ENCODE results near the gene SH3PXD2A.
A peak's percentile ranks its signal among the peaks of the same experiment; 100 is the strongest.

SH3PXD2A gene

DNA sequence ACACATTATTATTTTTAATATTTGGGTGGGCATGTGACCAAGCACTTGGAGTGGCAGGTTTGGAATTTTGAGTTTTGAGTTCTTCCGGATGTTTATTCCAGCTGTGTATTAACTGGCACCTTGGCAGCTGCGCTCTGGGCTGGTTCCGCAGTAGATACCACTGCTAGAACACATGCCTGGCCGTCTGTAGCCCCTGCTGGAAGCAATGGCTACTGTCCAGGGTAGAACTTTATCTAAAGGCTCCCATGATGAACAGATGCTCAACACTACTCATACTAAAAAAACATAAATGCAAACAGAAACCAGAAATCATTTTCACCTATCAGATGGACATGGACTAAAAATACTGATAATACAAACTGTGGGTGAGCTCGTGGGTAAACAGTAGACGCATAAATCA lies 19.4 kb upstream of the SH3PXD2A start:
- no peak for DNase-seq

DNA sequence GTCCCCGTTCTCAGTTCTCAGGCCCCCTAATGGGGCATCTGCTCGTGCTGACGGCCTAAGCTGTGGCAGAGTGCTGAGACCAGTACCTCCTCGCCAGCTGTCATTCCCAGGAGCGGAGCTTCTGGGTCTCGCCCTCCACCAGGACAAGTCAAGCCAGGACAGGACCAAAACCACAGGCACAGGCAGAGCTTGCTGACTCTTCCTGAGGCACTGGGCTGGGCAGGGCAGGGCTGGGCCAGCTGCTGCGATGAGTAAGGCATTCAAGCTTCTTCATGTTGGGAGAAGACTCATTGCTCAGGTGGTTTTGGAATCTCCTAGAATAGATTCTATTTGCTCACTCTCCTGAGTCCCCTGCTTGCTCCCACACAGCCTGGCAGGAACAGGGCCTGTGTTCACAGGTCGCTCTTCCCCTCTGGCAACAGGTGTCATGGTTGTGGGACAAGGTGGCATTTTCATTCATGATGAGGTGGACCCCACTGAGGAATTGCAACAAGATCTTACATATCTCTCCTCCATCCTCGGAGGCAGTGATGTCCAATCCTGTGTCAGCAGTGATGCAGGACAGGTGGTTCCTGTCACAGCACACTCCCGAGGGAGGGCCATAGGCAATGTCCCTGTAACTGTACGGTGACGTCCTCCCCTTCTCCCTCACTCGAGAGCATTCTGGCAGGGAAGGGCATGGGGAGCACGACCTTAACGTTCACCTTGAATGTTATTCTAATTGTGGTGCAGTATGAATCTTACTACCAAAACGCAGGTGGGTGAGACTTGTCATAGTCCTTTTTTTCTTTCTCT lies 17.0 kb upstream of the SH3PXD2A start:
- DNase-seq: no peak

DNA sequence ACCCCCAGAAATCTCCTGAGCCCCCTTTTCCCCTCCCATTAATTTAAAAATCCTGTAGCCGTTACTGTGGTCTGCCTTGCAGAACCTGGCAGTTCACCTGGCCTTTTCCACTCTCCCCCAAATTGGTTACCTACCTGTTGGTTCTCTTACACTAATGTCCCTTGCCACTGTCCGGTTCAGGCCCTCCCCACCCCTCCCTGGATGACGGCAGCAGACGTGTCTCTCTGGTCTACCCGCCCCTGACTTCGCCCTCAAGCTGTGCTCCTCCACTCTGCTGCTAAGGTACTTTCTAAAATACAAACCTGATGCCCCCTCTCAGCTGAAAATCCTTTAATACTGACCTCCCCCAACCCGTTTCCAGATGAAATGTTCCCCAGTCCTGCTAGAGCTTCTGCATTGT lies 15.6 kb upstream of the SH3PXD2A start:
- no peak for DNase-seq

DNA sequence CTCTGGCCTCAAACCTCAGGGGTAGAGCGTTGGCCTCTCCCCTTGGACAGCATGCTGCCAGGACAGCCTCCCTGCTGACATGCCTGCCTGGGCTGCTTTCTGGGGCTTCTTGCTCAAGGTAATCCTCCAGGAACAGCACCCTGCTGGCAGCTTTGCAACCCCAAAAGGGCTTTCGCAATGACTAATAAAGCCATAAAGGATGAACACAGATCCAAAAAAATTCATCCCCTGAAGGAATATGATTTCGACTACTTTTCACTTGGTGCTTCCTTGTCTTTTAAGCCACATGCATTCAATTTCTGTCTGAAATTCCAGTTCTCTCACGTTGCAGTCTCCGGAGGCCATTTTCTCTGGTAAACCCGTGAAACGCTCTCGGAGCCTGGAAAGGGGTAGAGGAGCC lies 15.1 kb upstream of the SH3PXD2A start:
- no peak for DNase-seq

DNA sequence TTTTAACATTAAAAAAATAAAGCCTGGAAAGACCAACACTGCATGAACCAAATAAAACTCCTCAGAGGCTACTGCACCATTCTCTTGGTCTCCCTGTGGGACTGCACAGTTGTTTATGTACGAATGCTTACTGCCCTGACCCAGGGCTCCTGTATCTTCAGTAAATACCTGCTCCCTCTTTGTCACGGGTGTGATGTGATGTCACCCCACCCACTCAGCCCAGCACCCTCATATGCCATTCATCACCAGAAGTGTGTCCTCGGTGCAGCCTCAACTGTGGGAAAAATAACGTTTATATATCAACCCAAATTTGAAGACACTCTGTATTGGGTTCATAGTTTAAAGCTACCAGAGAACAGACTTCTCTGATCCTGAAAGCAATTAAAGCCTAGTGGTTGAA lies 14.0 kb upstream of the SH3PXD2A start:
- no peak for DNase-seq

DNA sequence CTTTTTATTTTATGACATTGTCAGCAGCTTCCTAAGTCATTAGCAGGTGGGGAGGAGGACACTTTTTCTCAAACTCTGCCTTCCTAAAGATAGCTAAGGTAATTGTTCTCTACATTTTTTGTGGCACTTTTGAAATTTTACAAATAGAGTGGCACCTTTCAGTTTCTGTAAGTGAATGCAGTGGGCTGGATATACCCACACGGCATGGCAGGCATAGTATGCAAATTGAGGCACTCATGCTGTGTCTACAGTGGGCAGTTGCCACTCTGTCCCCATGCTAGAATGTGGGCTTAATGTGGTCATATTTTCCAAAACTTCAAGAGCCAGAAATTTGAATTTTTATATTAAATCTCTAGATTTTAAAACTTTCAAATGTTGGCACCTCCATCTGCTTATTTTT lies 12.8 kb upstream of the SH3PXD2A start:
- DNase-seq: no peak

DNA sequence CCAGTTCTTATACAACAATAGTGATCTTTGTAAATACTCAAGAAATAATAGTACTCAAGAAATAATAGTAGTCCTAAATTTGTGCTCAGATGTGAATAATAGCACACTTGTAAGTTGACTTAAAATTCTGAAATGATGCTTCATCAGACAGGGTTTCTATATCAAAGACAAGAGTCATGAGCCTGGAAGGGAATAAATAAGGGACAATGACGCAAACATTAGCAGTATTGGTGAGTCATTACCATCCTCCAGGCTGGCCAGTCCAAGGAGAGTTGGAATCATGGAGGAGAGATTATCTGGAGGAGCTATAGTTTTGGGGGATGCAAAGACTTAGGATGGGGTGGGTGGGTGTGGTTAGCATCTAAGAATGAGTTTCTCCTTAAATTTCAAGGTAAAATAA lies 6.1 kb upstream of the SH3PXD2A start:
- DNase-seq: no peak

DNA sequence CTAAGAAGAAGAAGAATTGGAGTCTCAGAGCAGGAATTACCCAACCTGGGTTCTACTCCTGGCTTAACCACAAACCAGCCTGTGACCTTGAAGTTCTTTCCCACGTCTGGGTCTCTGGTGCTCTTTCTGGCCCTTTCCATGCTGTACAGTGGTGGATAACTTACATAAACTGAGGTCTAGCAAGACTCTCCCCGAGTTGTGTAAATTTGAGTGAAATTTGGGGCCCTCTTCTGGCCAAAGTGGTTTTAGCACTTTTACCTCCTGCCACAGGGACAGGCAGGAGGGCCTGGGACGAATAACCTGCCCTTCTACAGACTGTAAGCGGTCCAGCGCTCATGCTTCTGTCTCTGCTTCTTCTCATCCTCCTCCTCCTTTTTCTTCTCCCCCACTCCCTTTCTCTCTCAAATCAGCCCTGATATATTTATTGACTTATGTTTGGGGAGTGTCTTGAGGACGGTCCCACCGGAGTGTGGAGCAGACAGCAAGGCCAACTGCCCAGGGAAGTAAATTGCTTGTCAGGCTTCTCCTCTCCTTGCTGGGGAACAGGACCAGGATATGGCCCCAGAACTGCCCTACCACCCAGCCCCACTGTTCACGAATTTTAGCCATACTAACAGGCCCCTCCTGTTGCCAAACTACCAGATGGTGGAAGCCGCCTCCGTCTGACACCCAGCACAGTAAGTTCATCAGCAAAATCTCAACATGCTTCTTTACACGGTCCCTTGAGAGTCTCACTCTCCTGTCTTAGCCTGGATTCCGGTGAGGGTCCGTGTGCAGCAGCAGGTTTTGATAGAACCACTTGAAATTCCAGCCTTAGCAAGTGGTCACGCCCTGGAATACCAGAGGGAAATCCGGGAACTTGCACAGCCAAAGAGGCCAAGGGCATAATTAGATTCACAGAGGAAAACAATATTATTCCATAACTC lies 4.0 kb upstream of the SH3PXD2A start:
- DNase-seq: peak; percentile 81

DNA sequence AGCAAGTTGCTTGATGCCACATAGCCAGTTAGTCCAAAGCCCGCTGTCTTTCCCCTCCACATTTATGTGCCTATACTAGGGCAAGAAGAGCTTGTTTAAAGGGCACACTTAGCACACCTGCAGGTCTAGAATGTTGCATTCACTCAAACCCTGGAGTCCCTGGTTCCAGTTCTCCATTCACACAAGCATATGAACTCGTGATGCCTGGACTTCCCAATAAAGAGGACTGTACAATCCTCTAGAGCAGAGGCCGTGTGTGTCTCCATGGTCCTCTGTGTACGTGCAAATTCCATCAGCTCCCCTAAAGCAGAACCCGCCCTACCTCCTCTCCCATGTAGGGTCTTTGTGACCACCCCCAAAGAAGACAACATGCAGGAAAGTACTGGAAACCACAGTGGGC lies 3.0 kb upstream of the SH3PXD2A start:
- no peak for DNase-seq

DNA sequence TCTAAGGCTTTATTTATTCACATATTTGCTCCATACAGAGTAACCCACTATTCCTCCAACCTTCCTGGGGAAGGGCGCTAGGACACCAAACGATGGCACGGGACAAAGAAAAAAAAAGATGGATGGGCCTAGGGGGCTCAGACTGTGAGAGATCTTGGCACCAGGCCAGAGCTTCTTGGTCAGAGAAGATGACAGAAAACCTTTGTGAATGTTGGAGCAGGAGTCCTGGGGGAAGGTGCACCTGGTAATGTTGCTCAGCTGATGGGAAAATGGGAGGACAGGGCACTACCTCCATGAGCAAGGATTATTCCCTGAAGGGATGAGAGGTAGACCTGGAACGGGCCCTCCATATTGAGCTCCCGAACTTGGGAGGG lies 1.4 kb upstream of the SH3PXD2A start:
- no peak for DNase-seq

DNA sequence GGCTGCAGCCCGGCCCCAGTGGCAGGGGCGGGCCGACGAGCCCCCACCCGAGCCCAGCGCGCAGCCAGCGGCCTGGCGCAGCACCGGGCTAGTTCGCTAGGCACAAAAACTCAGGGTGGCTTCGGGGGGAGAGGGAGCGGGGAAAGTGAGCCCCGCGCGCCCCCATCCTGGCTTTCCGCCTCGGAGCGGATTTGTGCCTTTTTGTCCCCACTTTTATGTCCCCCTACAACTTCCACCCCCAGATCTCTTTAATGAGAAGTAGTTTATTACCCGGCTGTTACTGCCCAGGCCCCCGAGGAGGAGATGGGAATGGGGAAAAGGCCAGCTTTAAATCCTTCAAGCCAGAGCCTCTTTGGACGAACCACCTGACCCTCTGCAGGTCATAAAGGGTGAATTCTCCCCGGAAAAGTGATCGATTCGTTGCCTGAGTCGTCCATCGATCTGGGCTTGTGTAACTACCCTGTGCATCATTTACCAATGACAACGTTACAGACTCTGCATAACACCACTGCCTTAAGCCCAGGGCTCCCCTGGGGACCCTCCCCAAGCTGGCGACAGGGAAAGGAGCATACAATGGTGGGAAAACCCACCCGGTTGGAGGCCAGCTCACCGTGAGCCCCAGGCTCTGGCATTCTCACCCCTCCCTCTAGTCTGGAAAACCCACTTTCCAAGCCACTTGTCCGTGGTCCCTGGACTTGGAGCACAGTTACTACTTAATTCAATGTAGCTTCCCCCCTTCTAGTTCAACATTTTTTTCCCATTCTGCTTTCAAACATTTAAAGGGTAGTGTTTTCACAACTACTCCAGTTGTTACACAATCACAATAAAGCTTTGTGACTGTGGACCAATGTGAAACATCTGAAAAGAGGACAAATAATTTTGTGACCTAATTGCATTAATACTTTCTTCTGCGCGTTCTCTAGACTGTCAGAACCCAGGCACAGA lies 748 bp upstream of the SH3PXD2A start:
- DNase-seq: no peak

DNA sequence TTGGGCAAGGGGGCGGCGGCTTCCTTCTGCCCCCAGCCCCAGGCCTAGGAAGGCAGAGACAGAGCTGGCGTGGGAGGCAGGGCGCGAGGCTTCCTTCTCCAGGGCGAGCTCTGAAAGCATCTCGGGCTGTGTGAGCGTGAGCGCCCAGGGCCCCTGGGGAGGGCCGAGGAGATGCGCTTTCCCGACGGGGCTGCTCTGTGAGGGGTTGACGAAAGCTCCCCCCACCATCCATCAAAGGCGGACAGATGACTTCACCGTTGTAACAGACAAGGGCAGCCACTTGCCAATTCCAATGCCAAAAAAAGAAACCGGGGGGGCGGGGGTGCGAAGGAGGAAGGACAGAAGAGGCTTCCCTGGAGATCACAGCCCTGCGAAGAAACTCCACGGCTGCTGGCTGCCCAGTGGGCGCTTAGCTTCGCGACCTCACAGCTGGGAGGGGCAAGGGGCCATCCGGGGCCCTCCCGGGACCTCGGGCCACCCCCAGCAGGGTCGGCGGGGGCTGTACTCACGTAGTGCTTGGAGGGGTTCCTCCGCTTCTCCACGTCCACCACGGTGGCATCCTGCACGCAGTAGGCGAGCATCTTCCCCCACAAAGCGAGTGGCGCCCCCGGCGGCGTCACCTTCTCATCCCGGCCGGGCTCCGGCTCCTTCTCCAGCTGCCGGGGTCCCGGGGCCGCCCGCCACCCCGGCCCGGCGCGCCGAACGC lies 537 bp downstream of the SH3PXD2A start:
- no peak for DNase-seq

DNA sequence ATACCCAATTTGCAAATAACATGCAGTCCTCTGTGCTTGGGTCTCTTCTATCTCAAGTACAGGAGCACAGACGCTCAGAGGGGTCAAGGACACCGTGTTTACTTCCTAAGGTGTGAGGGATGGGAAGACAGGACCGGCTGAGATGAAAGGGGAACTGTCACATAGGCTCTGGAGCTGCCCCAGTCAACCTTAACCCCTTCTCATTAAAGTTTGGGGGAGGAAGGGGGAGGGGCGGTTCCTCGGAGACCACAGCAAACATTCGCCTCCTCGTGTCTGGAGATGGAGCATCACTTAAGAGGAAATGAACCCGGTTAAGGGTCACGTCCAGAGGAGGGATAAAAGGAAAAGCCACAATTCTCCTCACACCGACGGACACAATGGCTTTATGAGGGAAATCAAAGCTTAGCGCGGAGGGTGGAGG lies 1.1 kb downstream of the SH3PXD2A start:
- DNase-seq: no peak

DNA sequence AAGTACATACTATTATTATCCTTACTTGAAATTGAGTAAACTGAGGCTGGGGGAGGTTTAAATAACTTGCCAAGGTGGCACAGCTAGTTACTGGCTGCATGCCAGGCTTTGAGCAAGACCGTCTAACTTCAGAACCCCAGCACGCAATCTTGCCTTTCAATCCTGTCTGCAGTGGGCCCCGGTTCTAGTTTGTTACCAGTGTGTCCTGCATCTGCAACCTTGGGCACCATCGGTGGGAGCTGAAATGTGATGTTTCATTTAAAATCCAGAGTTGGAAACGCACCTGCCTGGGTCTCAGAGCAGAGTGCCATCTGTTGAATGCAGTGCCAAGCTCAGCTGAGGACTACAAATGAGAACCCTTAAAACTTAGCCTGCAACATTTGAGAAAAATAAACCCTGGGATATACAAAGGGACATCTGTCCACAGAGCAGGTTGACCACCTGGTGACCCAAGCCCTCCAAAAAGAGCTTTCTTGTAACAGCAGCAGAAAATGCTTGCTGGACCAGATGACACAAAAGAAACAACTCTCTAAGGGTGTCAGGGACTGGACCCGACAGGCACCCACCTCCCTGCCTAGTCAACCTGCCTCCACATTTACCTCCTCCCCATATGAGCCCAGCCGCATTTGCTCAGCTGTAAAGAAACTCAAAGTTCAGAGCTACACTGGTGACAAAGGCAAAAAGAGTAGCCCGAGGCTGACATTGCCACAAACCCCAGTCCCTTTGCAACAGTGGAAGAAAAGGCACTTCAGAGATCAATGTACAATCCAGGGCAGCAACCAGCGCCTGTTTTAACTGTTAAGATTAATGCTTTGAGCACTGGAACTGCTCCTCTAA lies 1.7 kb downstream of the SH3PXD2A start:
- no peak for DNase-seq

DNA sequence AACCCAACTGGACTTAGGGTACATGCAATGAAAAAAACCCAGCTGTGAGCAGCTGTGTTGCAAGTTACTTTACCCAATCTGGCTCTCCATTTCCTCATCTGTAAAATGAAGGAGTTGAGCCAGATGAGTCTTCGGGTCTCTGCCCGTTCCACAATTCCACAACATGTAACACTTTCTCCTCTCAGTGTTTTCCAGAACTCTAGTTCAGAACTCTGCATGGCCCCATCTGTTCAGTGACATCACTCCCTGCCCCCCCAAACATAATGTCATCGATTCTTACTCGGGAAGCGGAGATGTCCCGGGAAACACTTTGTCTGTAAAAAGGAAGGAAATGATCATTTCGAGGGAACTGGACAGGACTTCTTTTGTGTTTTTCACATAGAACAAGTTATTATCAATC lies 2.5 kb downstream of the SH3PXD2A start:
- no peak for DNase-seq

DNA sequence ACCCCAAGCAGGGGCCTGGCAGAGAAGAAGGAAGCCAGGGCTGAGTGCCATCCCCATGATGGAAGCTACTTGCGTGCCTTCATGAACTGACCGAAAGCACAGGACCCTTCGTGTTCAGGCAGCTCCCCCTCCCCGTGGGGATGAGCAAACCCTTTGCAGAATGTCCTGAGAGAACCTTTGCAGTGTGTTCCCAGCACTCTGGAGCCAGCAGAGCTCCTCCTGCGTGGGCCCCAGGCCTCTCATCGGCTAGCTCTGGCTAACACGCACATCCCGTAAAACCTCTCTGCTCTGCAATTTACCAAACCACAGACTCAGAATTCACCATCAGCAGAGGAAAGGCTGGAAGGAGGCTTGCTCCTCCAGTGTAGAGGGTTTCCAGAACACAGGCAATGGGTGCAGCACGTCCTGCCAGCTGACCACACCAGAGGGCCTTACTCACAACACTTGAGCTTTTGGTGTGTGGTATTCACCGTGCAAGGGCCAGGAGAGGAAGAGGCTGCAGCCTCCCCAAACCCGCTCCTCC lies 3.1 kb downstream of the SH3PXD2A start:
- DNase-seq: no peak

DNA sequence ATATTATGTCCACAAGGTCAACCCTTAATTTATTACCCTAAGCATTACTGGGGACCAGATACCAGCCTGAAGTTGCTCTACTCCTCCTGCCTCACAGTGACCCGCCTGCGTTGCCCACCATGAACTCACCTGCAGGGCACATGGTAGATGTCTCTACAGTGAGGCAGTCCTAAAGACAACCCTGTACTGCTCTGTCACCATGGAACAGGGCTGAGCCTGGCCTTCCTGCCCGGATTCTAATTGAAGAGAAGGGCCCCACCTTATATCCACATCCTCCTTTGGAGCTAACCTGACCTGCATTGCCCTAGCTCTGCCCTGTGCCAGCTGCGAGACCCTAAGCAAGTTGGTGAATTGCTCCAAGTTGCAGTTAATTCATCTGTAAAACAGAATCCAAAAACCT lies 4.1 kb downstream of the SH3PXD2A start:
- no peak for DNase-seq

DNA sequence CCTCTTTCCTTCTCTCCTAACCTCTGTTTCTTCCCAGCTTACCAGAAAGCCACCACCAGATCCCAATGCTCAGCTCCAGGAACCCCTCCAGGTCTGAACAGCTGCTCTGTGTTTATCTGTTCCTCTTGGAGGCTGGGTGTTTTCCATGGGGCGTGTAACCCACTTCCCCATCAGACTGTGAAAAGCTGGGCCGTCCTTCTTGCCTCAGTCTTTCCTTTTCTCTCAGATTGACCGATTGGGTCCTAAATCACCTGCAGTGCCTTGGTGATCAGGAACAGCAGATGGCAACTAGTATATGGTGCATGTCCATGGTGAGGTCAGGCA lies 4.8 kb downstream of the SH3PXD2A start:
- DNase-seq: no peak

DNA sequence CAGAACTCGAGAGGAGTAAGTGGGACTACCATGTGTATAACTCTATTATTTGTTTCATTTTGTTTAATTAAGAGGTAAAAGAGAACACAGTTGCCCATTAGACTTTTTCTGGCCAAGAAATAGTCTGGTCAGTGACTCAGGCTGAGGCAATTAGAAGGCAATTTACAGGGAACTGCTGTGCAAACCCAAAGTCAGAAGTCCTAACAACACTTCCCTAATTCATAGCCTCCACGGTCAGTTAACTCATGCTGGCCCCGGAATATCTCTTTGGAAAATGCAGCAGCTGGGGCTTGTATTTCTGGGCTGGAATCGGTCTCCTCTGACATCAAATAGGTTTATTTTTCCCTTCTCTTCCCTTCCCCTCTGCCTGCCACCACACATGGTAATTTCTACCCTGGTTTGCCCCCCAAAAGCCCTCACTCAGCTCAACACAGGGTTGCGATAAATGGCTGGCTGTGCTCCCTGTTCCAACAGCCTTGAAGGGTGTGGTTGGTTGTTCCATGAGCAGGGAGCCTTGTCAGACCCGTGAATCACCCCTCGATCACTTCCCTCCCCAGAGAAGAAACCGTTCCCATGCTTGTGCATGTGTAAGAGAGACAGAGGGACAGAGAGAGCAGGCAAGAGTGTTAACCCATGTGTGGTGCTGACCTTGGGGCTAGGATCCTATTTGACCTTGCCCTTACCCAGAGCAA lies 5.3 kb downstream of the SH3PXD2A start:
- peak; percentile 56 for DNase-seq

DNA sequence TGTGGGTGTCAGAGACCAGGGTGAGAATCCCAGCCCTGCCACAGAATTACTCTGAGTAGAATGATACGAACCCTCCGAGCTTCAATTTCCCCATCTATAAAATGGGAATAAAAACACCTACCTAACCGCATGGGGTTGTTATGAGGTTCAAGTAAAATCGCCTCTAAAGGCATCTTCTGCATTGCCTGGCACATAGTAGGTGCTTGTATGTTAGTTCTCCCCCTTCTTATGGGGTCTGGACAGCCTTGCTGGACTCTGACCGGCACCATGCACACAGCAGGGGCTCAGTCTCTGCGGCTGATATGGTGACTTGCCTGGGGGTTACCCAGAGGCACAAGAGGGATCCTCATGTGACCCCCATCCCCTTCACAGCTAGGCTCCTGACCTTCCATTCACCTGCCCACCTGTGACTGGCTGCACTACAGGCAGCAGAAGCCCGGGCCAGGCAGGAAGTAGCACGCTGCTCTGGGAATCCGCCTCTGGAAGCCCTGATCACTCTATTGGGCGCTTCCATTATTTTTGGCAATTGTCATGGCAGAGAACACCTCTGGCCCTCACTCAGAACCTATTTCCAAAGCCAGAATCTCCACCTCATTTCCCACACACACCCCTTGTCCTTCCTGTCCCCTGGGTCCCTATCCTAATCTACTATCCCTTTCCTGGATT lies 6.0 kb downstream of the SH3PXD2A start:
- DNase-seq: no peak
